NOMO-1 treated with dmso at 0.1 percent for 144 hours (cell line): Measurements from ENCODE around the gene NFKBIA.
A peak's percentile ranks its signal among the peaks of the same experiment; 100 is the strongest.
"Not testable (repeated sequence)": the region's sequence is repeated elsewhere in the genome, so short reads cannot be mapped to it uniquely, and the experiment has no call there.

Source experiments
- DNase-seq: peaks from one replicate; lab custom pipeline; 2025; ENCODE audit not compliant: unreplicated experiment; lab: John Stamatoyannopoulos, UW

The NFKBIA gene

GRCh38 chr14:35409595-35409994 is 5.0 kb upstream of the NFKBIA start:
- no peak for DNase-seq

GRCh38 chr14:35408026-35408425 is 3.5 kb upstream of the NFKBIA start:
- no peak for DNase-seq

DNA sequence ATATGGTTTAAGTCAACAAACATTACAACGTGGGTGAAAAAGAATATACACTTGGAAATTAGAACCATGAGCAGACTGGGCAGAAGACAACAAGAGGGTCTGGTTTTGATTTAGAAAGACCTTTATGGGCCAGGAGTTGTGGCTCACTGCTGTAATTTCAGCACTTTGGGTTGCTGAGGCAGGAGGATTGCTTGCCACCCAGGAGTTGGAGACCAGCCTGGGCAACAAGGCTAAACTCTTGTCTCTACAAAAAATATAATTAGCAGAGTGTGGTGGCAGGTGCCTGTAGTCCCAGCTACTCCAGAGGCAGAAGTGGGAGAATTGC is 2.7 kb upstream of the NFKBIA start:
- no peak for DNase-seq

DNA sequence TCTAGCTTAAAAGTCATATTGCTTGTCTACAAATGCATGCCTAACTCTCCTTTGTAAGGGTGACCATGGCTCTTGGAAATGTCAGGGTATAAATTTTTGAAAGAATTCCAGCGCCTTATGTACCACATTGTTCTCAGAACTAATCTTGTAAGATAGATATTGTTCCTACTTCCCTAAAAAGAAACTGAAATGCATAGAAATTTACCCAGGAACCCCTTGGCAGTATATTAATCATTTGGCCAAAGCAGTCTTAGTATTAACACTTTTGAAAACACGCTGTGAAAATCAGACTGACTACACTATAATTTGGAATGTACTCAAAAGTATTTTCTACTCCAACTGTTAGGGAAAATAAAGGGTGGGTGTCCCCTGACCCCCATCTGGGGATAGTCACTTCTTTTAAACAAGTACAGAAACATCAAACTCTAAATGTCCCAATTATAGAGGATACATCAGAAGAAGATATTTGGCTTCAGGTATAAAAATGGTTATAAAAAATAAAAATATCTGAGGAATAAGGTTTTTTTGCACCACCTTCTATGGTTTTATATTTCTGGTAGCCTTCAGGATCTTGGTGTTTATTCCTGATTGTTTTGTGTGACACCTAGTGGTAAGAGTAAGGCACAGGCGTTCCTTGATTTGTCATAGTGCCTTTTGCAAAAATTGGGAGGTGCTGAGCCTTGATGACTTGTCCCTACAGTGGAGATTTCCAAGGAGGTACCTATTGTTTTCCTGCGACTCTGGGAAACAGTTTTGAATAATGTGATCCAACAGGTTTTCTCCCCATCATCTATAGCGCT is 2.2 kb upstream of the NFKBIA start:
- DNase-seq, result no peak

- no peak for DNase-seq
Measured at GRCh38 chr14:35406090-35406489, 1.5 kb upstream of the NFKBIA start.

- DNase-seq, result no peak
Measured at GRCh38 chr14:35405304-35405996, 901 bp upstream of the NFKBIA start.

GRCh38 chr14:35403603-35404448 is 723 bp downstream of the NFKBIA start:
- peak; percentile 91 for DNase-seq

DNA sequence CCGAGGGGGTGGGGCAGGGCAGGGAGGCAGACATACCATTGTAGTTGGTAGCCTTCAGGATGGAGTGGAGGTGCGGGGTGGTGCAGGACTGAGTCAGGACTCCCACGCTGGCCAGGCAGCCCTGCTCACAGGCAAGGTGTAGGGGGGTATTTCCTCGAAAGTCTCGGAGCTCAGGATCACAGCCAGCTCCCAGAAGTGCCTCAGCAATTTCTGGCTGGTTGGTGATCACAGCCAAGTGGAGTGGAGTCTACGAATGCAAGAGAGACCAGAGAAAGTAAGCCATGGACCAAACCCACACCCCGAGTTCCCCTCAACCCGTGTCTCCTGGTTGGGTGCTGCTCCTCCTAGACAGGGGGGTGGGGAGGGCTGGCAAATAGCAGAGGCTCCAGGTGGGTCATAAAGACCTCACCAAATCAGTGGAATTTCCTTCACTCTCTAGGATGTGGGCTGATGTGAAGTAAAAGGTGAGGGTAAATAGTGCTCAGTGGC is 1.4 kb downstream of the NFKBIA start:
- DNase-seq, result no peak

DNA sequence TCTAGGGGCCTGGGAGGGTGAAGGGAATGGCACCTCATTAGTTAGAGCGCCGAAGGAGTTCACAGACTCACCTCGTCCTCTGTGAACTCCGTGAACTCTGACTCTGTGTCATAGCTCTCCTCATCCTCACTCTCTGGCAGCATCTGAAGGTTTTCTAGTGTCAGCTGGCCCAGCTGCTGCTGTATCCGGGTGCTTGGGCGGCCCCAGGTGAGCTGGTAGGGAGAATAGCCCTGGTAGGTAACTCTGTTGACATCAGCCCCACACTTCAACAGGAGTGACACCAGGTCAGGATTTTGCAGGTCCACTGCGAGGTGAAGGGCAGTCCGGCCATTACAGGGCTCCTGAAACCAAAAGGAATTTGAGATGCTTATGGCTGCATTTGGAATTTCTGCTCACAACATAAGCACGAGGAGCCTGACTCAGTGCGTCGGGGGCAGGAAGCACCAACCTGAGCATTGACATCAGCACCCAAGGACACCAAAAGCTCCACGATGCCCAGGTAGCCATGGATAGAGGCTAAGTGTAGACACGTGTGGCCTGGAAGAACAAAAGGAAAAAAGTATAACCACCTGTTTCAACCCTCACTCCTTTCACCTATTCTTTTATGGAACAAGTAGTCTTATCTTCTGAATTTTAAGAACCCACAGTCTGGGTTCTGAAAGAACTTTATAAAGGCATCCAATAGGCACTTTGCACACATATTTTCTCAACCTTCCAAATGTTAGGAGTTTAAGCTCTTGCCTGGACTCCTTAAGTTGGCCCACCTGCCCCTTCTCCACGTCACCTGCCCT is 2.0 kb downstream of the NFKBIA start:
- no peak for DNase-seq

- no peak for DNase-seq
Measured at GRCh38 chr14:35401422-35402265, 2.9 kb downstream of the NFKBIA start.

DNA sequence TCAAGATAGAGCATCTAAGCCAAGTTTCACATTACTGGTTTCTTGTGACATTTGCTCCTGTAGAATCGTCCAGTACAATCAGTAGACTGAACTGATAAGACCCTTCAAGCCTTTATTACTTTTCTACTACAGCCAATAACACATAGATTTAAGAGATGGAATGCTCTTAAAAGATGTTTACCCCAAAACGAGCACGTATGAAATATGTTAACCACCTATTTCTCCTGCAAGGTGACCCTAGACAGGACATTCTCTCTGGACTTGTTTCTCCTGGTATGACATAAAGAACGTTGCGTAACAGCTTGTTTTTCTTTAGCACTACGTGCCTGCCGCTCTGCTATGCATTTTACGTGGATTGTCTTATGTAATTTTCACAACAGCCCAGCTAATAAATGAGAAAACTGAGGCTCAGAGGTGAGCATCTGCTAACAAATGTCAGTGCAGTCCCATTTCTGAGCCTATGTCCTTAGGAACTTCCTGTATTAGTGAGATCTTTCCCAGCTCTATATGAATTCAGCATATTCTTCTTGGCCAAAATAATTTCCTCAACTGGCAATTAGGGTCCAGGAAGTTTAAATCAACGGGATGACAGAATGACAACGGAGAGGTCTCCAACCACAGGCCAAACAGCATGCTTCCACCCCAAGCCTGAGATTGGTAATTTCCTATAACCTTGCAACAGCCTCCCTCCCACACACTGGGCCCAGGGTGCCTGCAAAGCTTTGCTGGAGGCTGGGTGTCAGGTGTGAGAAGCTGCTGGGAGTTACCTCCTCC is 3.7 kb downstream of the NFKBIA start:
- no peak for DNase-seq

GRCh38 chr14:35399083-35399937 is 5.2 kb downstream of the NFKBIA start:
- no peak for DNase-seq

DNA sequence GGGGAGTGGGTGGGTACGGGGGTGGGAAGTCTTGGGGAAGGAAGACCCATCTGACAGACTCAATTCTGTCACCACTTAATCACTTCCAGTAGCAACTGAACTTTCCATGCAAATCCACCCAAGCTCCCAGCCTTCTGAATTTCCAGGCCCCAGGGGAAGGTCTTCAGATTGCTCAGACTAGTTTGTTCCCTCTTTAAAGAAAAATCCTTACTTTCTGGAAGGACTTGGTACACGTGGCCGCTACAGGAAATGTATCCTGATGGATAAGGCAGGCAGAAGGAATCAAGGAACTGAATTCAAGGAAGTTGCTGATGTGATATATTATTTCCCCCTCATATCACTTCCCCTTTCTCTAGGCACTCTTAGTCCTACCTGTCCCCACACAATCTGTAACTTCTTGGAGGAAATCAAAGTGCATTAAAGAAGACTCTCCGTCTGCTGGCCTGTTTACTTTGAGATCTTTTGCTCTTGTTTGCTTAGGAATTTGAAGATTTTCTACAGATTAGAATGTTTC is 6.4 kb downstream of the NFKBIA start:
- DNase-seq, result no peak

DNA sequence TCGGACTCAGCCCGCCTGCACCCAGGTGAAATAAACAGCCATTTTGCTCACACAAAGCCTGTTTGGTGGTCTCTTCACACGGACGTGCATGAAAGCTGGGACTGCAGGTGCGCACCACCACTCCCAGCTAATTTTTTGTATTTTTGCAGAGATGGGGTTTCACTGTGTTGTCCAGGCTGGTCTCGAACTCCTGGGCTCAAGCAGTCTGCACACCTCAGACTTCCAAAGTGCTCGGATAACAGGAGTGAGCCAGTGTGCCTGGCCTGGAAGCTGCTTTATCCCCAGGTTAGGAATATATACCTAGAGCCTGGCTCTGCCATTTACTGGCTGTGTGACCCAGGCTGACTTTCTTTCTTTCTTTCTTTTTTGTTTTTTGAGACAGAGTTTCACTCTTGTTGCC is 7.9 kb downstream of the NFKBIA start:
- DNase-seq, result not testable (repeated sequence)

DNA sequence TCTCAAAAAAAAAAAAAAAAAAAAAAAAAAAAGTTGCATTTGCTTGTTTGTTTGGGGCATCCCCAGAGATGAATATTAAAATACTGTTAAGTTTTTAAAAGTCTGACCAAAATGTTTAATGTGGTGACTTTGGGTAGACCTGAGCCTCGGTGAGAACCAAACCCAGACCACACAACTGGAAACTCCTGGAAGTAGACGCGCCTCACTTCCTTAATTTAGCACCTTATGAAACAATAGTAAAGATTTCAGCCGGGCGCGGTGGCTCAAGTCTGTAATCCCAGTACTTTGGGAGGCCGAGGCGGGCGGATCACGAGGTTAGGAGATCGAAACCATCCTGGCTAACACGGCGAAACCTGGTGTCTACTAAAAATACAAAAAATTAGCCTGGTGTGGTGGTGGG is 9.3 kb downstream of the NFKBIA start:
- DNase-seq, result no peak

- no peak for DNase-seq
Measured at GRCh38 chr14:35394326-35395013, 10.1 kb downstream of the NFKBIA start.

- no peak for DNase-seq
Measured at GRCh38 chr14:35393826-35394225, 10.7 kb downstream of the NFKBIA start.
